GM23248 (cell line): Measurements from ENCODE around the gene DYSF. TPM values are rescaled to one million over a fixed set of nuclear protein-coding genes. Genes with fewer than 3 reads are reported as not detected.

Source experiments
- DNase-seq: peaks from one replicate; pipeline ENCODE4 v3.0.0-alpha.2; 2015
- H2AFZ ChIP-seq: fragments of 200-600 bp; sonication (generic); 2 replicates; pipeline ENCODE4 v1.6.1; 2016; ENCODE audit warnings: antibody characterized with exemption
- H3F3A ChIP-seq: fragments of 200-600 bp; sonication (generic); 2 replicates; pipeline ENCODE4 v1.6.1; 2016; ENCODE audit warnings: mild to moderate bottlenecking, antibody characterized with exemption, mixed run types; ENCODE audit not compliant: insufficient read depth
- H3K27ac ChIP-seq: fragments of 200-600 bp; sonication (generic); 2 replicates; pipeline ENCODE4 v1.5.1; 2016; ENCODE audit warnings: mild to moderate bottlenecking
- H3K27me3 ChIP-seq: fragments of 200-600 bp; sonication (generic); replicated peaks from 2 replicates; pipeline ENCODE4 v1.6.1; 2016; ENCODE audit warnings: mild to moderate bottlenecking; ENCODE audit not compliant: insufficient read depth
- H3K36me3 ChIP-seq: fragments of 200-600 bp; sonication (generic); 2 replicates; pipeline ENCODE4 v1.6.1; 2016; ENCODE audit warnings: low read depth, mild to moderate bottlenecking
- H3K4me1 ChIP-seq: fragments of 200-600 bp; sonication (generic); 2 replicates; pipeline ENCODE4 v1.6.1; 2016; ENCODE audit warnings: mild to moderate bottlenecking; ENCODE audit not compliant: insufficient read depth
- H3K4me2 ChIP-seq: fragments of 200-600 bp; sonication (generic); one replicate; pipeline ENCODE4 v1.6.1; 2016; ENCODE audit warnings: mild to moderate bottlenecking; ENCODE audit not compliant: unreplicated experiment
- H3K4me3 ChIP-seq: fragments of 200-600 bp; sonication (generic); 2 replicates; pipeline ENCODE4 v1.5.1; 2016; ENCODE audit warnings: mild to moderate bottlenecking
- H3K79me2 ChIP-seq: fragments of 200-600 bp; sonication (generic); 2 replicates; pipeline ENCODE4 v1.6.1; 2016; ENCODE audit warnings: mild to moderate bottlenecking; ENCODE audit not compliant: insufficient read depth
- H3K9ac ChIP-seq: fragments of 200-600 bp; sonication (generic); 2 replicates; pipeline ENCODE4 v1.6.1; 2016; ENCODE audit warnings: mild to moderate bottlenecking
- H3K9me2 ChIP-seq: fragments of 200-600 bp; sonication (generic); 2 replicates; pipeline ENCODE4 v1.6.1; 2016; ENCODE audit warnings: mixed run types, mild to moderate bottlenecking, moderate library complexity; ENCODE audit not compliant: insufficient read depth
- H3K9me3 ChIP-seq: fragments of 200-600 bp; sonication (generic); one replicate; pipeline ENCODE4 v1.6.1; 2017; ENCODE audit warnings: low read depth
- H4K20me1 ChIP-seq: fragments of 200-600 bp; sonication (generic); 2 replicates; pipeline ENCODE4 v1.6.0; 2016; ENCODE audit not compliant: insufficient read depth
- EZH2 ChIP-seq: fragments of 200-600 bp; sonication (generic); IDR thresholded peaks from 2 replicates; pipeline ENCODE4 v1.6.1; 2018; ENCODE audit warnings: antibody characterized with exemption, mild to moderate bottlenecking; ENCODE audit not compliant: insufficient read depth, poor library complexity, severe bottlenecking
- EZH2phosphoT487 ChIP-seq: fragments of 200-600 bp; sonication (generic); IDR thresholded peaks from 2 replicates; pipeline ENCODE4 v1.6.1; 2018; ENCODE audit warnings: antibody characterized with exemption, moderate library complexity, mild to moderate bottlenecking, low read depth; ENCODE audit not compliant: insufficient read depth
- WGBS, 2 experiments: methylation state at CpG; one replicate each; pipeline ENCODE4 v1.1.6; 2015 to 2017; ENCODE audit warnings: low lambda C conversion rate in 2 of 2, low coverage in 1 of 2; ENCODE audit errors: missing lambda C conversion rate in 2 of 2; 5-methylcytosine and 5-hydroxymethylcytosine counted together
- in situ Hi-C: fragments of 300-500 bp; cut with MboI; formaldehyde crosslinking; loops from 2 replicates; pipeline ENCODE4 v1.15.0; 2020
- polyA plus RNA-seq: library from polyadenylated mRNA; unstranded; fragments of >200 nt; fragmentation: Nextera tagmentation; extraction: Ambion mirVana; gene quantifications from 2 replicates; pipeline ENCODE4 v1.2.1, GENCODE V29; 2016
- total RNA-seq: library from RNA; depleted of rRNA; stranded (reverse); fragments of >200 nt; shearing (Covaris generic); gene quantifications from 2 replicates; pipeline ENCODE4 v1.2.3, GENCODE V29; 2014

The DYSF gene
- total and polyA plus RNA-seq, 2 experiments from 2014 or later: 0.25 to 0.54 TPM

DNA sequence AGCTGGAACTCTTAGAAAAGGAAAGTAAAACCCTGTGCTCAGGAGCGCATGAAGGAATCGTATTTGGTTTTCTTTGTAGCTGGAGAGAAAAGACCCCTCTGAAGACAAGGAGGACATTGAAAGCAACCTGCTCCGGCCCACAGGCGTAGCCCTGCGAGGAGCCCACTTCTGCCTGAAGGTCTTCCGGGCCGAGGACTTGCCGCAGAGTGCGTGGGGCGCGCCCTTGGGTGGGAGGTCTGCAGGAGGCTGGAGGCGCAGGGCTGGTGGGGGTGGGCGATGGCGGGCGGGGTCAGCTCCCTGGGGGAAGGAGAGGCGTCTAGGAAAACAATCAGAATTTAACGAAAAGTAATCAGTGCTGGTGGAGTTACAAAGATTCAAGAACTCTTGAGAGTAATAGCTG lies 72.8 kb downstream of the DYSF start:
- Histone ChIP-seq H3K4me1 (no peaks in the 10 kb centered on the region), H2AFZ (no peak overlapping the region), H3K27me3 (peaks cover 49% of the 10 kb centered on the region), H3K9ac (no peak overlapping the region), H4K20me1 (no peaks in the 10 kb centered on the region), H3K9me3 (no peaks in the 10 kb centered on the region), H3K4me3 (no peak overlapping the region), H3F3A (no peaks in the 10 kb centered on the region), H3K27ac (no peak overlapping the region), H3K79me2 (no peaks in the 10 kb centered on the region), H3K36me3 (no peaks in the 10 kb centered on the region), H3K4me2 (no peak overlapping the region), H3K9me2 (no peaks in the 10 kb centered on the region)
- DNase-seq: no peak
- 87 to 97% methylated on average over 11 to 17 of the region's 17 CpGs for WGBS, 2 experiments
- no peak for TF ChIP-seq EZH2
- TF ChIP-seq EZH2phosphoT487: no peak
- in situ Hi-C loops: no loop called here

DNA sequence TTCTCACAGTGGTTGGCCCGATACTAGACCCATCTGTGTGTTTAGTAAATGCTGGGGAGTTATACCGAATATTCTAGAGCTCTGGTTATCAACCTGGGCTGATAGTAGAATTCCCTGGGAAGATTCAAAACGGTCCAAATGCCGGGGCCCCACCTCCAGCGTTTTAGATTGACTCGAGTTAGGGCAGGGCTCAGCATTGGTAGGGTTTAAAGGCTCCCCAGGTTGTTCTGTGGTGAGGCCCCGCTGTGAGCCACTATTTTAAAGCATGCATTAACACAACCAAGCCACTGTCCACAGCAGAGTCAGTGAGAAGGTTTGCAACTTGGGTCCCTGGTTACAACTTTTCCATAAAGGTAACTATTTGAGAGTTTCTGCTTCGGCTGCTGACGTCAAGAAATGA lies 73.6 kb downstream of the DYSF start:
- H3K79me2 ChIP-seq: no peaks in the 10 kb centered on the region
- no peak overlapping the region for H3K4me3 ChIP-seq
- no peaks in the 10 kb centered on the region for H3K9me3 ChIP-seq
- H3K9me2 ChIP-seq: no peaks in the 10 kb centered on the region
- no peaks in the 10 kb centered on the region for H3K4me1 ChIP-seq
- H3K27me3 ChIP-seq: peaks cover 49% of the 10 kb centered on the region
- 70 to 71% methylated on average over 9 of the region's 9 CpGs for WGBS, 2 experiments
- H3K27ac ChIP-seq: no peak overlapping the region
- H2AFZ ChIP-seq: no peak overlapping the region
- H4K20me1 ChIP-seq: no peaks in the 10 kb centered on the region
- no peaks in the 10 kb centered on the region for H3K36me3 ChIP-seq
- no peak overlapping the region for H3K9ac ChIP-seq
- DNase-seq: no peak
- H3K4me2 ChIP-seq: no peak overlapping the region
- TF ChIP-seq EZH2 (no peak), EZH2phosphoT487 (no peak)
- in situ Hi-C loops: no loop called here
- H3F3A ChIP-seq: no peaks in the 10 kb centered on the region

- Histone ChIP-seq H3K4me3 (no peak overlapping the region), H3F3A (no peaks in the 10 kb centered on the region), H3K9ac (no peak overlapping the region), H3K9me3 (no peaks in the 10 kb centered on the region), H4K20me1 (no peaks in the 10 kb centered on the region), H3K9me2 (no peaks in the 10 kb centered on the region), H3K27me3 (peaks cover 43% of the 10 kb centered on the region), H3K79me2 (no peaks in the 10 kb centered on the region), H3K36me3 (no peaks in the 10 kb centered on the region), H3K27ac (no peak overlapping the region), H3K4me1 (no peaks in the 10 kb centered on the region), H2AFZ (no peak overlapping the region), H3K4me2 (no peak overlapping the region)
- in situ Hi-C loops: no loop called here
- WGBS, 2 experiments: 65 to 75% methylated on average over 10 of the region's 10 CpGs
- TF ChIP-seq EZH2phosphoT487 (no peak), EZH2 (no peak)
- DNase-seq: no peak
Observed at GRCh38 chr2:71528131-71528591, 74.8 kb downstream of the DYSF start.

- Histone ChIP-seq H3K9me3 (no peaks in the 10 kb centered on the region), H4K20me1 (no peaks in the 10 kb centered on the region), H3K79me2 (no peaks in the 10 kb centered on the region), H3K4me3 (no peak overlapping the region), H3K27me3 (peaks cover 40% of the 10 kb centered on the region), H3K9ac (no peak overlapping the region), H3K9me2 (no peaks in the 10 kb centered on the region), H3F3A (no peaks in the 10 kb centered on the region), H2AFZ (no peak overlapping the region), H3K4me1 (no peaks in the 10 kb centered on the region), H3K36me3 (no peaks in the 10 kb centered on the region), H3K4me2 (no peak overlapping the region), H3K27ac (no peak overlapping the region)
- DNase-seq: no peak
- in situ Hi-C loops: no loop called here
- 75 to 81% methylated on average over 4 of the region's 4 CpGs for WGBS, 2 experiments
- no peak for TF ChIP-seq EZH2phosphoT487
- TF ChIP-seq EZH2: no peak
Observed at GRCh38 chr2:71528749-71529148, 75.4 kb downstream of the DYSF start.

- Histone ChIP-seq H3K9ac (no peak overlapping the region), H3K4me3 (no peak overlapping the region), H3K9me2 (no peaks in the 10 kb centered on the region), H3K27me3 (peaks cover 30% of the 10 kb centered on the region), H3K79me2 (no peaks in the 10 kb centered on the region), H3K4me1 (no peaks in the 10 kb centered on the region), H3K9me3 (no peaks in the 10 kb centered on the region), H3K36me3 (no peaks in the 10 kb centered on the region), H2AFZ (no peak overlapping the region), H3F3A (no peaks in the 10 kb centered on the region), H3K4me2 (no peak overlapping the region), H4K20me1 (no peaks in the 10 kb centered on the region), H3K27ac (no peak overlapping the region)
- TF ChIP-seq EZH2phosphoT487 (no peak), EZH2 (no peak)
- in situ Hi-C loops: loop anchor here (10.0 kb wide), 1 partner anchor 1055 kb away; no protein-coding TSS in a partner anchor
- no peak for DNase-seq
- WGBS, 2 experiments: 51 to 61% methylated on average over 8 of the region's 8 CpGs
Observed at GRCh38 chr2:71530211-71530610, 76.8 kb downstream of the DYSF start.
